Cerebellar cortex (tissue), 1 donor: ENCODE measurements around the gene FREY1.

ENCODE experiments used
- DNase-seq: peaks from one replicate; pipeline ENCODE4 v3.0.0-alpha.2; 2015; ENCODE audit warnings: low spot score

FREY1 gene, protein sequence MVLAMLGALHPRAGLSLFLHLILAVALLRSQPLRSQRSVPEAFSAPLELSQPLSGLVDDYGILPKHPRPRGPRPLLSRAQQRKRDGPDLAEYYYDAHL

DNA sequence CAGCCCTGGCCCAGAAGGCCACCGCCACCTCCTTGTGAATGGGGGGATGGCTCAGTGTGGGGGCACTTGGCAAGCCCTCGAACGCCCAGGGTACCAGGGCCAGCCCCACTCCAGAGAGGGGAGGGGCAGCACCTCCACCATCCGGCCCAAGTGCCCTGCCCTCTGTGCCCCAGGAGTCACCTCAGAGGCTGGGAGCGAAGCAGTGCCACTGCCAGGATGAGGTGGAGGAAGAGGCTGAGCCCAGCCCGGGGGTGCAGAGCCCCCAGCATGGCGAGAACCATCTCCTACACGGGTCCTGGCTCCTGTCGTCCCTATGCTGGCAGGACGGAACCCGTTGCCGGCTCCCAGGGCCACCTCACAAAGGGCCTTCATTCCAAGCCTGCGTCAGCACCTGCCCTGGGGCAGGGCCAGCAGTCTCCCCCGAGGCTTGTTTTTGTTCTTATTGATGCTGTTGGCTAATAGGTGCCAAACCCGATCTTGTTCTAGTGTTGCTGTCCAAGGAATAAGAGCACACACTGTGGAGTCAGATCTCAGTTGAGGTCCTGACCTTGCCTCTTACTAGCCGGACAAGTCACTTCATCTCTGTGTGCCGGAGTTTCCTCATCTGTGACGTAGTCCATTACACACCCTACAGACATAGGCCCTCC is at the start of gene FREY1:
Gene FREY1 (minus strand): TSS at position 307 of the 647 bp plus-strand sequence. CDS start 26 bp downstream, at position 281.
- DNase-seq = no peak

DNA sequence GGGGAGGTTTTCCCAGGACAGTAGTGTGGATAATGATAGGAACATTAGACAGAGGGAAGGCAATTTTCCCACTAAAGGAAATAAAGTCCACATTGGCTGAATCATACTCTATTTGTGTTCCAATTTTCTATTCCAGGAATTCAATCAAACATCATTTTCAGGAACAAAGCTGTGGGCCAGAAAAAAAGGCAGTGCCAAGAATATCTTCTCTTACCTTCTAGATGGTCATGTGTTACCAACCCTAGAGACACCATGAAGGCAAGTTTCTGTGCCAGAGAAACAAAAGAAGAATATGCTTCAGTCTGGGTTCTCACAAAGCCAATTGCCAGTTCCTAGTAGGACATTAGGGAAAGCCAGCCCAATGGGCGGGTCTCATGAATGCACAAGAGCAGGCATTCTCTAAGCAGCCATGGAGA is 42.9 kb upstream of the FREY1 start:
- peak; percentile 7 for DNase-seq

DNA sequence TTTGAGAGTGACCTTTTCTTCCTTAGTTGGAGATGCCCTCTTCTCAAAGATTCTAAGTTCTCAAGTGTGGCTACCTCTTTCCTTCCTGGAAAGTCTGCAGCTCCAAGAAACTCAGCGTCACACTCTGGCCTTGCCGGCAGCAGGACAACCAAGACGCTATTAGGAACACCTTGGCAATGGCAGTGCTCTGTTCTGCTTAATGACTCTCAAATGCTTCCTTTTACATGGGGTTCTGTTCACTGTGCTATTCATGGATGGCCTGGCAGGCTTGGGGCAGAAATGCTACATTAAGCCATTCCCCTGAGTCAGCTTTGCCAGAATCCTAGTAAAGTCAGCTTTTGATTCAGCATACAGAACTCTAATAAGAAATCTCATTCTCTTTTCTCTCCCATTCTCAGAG is 41.3 kb upstream of the FREY1 start:
- no peak for DNase-seq

DNA sequence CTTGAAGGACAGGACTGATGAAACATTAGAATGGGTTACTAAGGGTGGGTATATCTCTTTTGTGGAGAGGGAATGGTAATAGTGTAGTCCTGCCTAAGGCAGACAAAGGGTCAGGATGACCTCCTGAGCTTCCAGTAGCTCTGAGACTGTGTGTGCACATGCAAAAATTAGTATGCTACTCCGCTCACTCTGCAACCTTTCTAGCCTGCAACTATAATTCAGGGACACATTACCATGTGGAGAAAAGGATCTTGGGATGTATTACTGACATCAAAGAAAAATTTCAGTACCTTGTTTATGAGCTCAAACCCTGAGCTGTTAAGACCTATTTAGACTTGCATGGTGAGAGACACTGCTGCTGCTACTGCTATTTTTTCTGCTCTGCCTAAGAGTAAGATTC is 40.8 kb upstream of the FREY1 start:
- no peak for DNase-seq

GRCh38 chr11:45945397-45945999 is 38.4 kb upstream of the FREY1 start:
- DNase-seq = no peak

DNA sequence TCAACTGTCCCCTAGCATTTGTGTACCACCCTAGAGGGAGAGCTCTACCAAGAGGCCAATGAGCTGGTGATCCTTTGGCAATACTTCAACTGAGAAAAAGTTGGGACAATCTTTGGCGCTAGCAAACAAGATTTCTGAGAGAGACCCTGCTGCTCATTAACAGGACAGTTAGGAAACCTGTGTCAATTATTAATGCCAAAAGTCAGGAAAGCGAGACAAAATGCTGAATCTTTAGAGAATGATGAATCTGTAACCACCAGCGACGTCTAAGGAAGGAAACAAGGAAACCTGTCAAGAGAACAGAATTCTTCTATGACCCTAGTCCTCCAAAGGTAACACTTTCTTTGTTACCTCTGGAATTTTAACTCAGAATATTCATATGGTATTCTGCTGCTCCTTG is 35.3 kb upstream of the FREY1 start:
- DNase-seq = no peak

- no peak for DNase-seq
Observed at GRCh38 chr11:45941285-45941684, 34.2 kb upstream of the FREY1 start.

DNA sequence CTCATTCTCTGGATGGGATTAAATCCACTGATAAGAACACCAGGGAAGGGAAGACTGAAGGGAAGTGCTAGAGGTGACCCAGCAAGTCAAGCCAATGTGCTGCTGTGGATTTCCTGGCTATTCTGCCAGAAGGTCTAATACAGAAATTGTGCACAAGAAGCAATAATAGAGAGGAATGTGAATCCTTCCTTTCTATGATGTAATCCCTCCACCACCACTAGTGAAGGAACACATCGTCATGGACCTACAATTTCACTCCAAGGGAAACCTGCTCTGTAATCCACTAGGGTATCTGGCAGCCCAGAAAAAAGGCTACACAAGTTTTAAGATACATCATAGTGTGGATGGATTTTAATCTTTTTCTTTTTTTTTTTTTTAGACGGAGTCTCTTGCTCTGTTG is 32.8 kb upstream of the FREY1 start:
- no peak for DNase-seq

GRCh38 chr11:45937916-45938315 is 30.8 kb upstream of the FREY1 start:
- no peak for DNase-seq

DNA sequence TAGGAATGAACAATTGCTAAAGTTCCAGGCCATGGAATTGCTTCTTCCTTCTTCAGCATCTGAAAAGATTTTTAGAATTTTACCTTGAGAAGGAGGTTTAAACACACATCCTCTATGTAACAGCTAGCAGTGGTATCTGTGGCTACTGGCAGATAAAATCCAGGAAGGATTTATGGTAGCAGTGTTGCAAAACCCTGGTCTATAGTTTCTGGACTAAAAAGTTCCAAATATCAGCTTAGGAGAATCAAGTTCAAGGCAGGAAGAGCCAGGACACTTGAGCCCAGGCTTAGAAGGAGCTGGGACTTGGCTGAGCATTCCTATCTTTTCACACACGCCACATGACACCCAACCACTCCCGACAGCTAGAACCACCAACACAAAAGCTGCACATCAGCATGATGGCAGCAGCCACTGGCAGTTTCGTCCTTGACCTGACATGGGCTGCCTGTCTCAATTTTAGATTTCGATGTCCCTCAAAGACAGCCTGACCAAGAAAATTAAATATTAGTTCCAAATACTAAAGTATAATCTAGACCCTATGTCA is 29.5 kb upstream of the FREY1 start:
- DNase-seq = no peak

DNA sequence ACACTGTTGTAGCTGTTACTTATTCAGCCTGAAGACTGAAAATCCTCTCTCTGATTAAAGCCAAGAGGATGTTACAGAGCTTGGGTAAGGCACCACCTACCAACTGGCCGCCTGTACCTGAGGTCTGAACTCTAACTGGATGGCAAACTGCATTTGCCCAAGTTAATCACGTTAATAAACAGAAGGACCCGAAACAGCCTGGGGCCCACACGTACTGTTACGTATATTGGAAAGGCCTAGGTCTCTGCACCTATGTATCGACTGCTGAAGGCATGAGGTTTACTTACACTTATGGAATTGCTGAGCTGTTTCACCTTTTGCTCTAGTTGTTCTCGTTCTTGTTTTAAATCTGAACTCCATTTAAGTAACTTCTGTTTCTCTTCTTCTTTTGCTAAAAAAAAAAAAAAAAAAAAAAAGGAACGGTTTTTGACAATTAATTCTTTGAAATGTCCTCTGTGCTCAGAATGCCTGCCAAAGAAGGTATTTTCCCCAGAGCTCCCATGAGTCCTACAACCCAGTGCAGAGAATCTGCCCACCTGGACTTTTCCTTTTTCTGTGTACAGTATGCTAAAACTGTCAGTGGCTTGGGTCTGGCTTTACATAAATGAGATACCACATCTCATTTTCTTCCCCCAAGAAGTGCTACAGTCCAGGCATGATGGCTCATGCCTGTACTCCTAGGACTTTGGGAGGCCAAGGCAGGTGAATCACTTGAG is 28.4 kb upstream of the FREY1 start:
- no peak for DNase-seq

DNA sequence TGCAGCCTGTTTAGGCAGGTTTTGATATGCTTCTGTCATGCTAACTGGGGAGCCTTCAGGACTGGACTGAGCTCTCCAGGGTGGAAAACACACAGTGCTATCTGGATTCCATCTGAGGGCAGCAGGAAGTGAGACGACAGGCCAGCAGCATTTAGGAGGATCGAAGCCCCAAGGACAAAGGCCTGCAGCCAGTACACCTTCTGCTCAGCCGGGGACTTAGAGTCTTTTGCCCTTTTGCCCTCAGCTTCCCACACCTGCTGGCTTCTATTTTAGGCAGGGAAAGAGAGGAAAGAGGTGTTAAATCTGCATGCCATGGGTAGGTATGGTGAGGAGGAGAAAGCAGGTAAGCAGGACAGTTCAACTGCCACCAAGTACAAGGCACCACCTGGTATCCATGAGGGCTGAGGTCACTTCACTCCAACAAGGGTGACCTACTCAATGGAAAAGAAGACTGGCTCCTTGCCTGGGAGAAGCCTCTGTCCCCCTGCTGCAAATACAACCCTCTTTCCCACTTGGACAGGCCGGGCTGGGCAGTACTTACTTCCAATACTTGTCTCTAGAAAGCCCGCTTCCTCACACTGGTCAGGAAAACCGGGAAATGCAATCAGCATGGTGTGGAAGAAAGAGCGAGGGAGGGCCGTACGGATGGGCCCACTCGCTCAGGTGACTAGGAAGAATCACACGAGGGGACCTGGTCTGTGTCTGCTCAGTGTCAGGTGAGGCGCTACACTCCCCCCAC is 27.7 kb upstream of the FREY1 start:
- DNase-seq = no peak

- DNase-seq = no peak
Observed at GRCh38 chr11:45933846-45934579, 26.9 kb upstream of the FREY1 start.

DNA sequence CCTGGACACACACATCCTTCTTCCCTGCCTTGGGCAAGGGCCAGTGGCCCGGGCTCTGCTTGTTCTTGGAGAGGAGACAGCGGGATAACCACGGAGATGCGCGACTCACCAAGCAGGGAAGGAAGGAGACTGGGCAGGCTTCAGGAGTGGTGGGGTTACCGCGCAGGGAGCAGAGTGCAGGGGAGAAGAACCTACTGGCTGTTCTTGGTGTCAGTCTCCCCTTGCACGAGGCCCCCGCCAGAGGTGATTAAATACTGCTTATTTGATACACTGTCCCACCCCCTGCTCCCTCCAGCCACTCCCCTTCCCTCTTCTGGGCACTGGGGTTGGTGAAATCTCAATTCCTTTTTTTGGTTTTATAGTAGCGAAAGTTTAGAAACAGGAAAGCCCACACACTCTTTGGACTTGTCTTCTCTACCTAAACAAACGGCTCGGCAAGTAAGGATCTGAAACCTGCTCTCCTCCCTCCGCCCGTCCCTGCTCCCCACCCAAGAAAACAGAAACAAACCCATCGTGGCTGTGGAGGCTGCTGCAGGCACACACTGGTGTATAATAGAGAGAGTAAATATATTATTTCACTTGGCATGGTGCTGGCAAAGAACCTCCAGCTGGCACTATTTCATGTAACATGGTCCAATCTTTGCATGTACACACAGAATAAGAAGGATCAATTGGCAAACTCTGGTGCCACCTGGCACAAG is 26.2 kb upstream of the FREY1 start:
- no peak for DNase-seq

GRCh38 chr11:45932217-45932616 is 25.1 kb upstream of the FREY1 start:
- DNase-seq = no peak

- DNase-seq = no peak
Observed at GRCh38 chr11:45931739-45932138, 24.7 kb upstream of the FREY1 start.

DNA sequence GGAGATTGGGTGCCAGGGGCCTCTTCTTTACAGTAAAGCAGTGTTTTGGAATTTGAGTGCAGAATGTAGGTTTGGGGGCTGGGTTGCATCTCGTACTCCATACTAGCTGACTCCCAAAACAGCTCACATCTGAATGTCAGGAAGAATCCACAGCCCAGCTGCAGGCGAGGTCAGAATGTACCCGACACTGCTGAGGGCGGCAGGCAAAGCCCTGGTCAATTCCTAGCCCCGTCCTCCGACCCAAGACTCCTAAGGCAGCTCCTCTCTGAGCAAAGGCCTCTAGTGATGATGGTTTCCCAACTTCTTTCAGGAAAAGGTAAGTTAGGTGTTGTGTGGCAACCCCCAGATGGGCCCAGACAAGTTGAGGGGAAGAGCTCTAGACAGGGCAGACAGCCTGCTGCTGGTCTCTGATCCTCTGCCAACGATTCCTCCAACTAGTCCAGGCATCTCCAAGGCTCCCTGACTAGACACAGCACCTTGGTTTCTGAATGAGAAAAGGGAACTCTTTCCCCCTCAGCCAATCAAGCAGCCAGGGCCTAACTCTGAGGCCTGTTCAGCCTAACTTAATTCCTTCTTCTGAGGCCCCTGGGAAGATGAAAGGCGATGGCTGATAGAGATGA is 24.0 kb upstream of the FREY1 start:
- DNase-seq = no peak

GRCh38 chr11:45930031-45930794 is 23.1 kb upstream of the FREY1 start:
- DNase-seq = no peak

- no peak for DNase-seq
Observed at GRCh38 chr11:45929486-45930030, 22.5 kb upstream of the FREY1 start.
